Measurements from ENCODE around the gene ST3GAL4. TPM values are rescaled to one million over a fixed set of nuclear protein-coding genes. Genes with fewer than 3 reads are reported as not detected.

Gene ST3GAL4
- polyA plus RNA-seq, 1 donor = 20.4 TPM

- no CpG with 5 or more reads among the region's 15 CpGs for WGBS (ENCODE audit: insufficient coverage, low lambda C conversion rate)
- Histone ChIP-seq H3K4me1 (ENCODE audit: control insufficient read depth, insufficient read depth, low read length) (no peaks in the 10 kb centered on the region), H3K36me3 (ENCODE audit: control insufficient read depth, insufficient read depth, low read length) (peaks cover 28% of the 10 kb centered on the region), H3K27ac (ENCODE audit: low read length) (no peak overlapping the region), H3K27me3 (ENCODE audit: control insufficient read depth, insufficient read depth, low read length) (no peaks in the 10 kb centered on the region), H3K9me3 (ENCODE audit: control insufficient read depth, low read depth, low read length) (no peaks in the 10 kb centered on the region), H3K4me3 (ENCODE audit: low read length) (no peak overlapping the region)
- DNase-seq = no peak
Observed at GRCh38 chr11:126407682-126408288, 52.3 kb downstream of the ST3GAL4 start.

GRCh38 chr11:126408496-126408895 lies 53.0 kb downstream of the ST3GAL4 start:
- no CpG with 5 or more reads among the region's 12 CpGs for WGBS (ENCODE audit: insufficient coverage, low lambda C conversion rate)
- Histone ChIP-seq H3K36me3 (ENCODE audit: control insufficient read depth, insufficient read depth, low read length) (peaks cover 30% of the 10 kb centered on the region), H3K4me3 (ENCODE audit: low read length) (no peak overlapping the region), H3K9me3 (ENCODE audit: control insufficient read depth, low read depth, low read length) (no peaks in the 10 kb centered on the region), H3K4me1 (ENCODE audit: control insufficient read depth, insufficient read depth, low read length) (no peaks in the 10 kb centered on the region), H3K27ac (ENCODE audit: low read length) (no peak overlapping the region), H3K27me3 (ENCODE audit: control insufficient read depth, insufficient read depth, low read length) (no peaks in the 10 kb centered on the region)
- DNase-seq = no peak

GRCh38 chr11:126408901-126409619 lies 53.6 kb downstream of the ST3GAL4 start:
- DNase-seq = no peak
- WGBS (ENCODE audit: insufficient coverage, low lambda C conversion rate) = no CpG with 5 or more reads among the region's 12 CpGs
- no peak overlapping the region for H3K4me3 ChIP-seq (ENCODE audit: low read length)
- H3K9me3 ChIP-seq (ENCODE audit: control insufficient read depth, low read depth, low read length) = no peaks in the 10 kb centered on the region
- H3K27ac ChIP-seq (ENCODE audit: low read length) = no peak overlapping the region
- no peaks in the 10 kb centered on the region for H3K4me1 ChIP-seq (ENCODE audit: control insufficient read depth, insufficient read depth, low read length)
- H3K36me3 ChIP-seq (ENCODE audit: control insufficient read depth, insufficient read depth, low read length) = peaks cover 34% of the 10 kb centered on the region
- no peaks in the 10 kb centered on the region for H3K27me3 ChIP-seq (ENCODE audit: control insufficient read depth, insufficient read depth, low read length)

- Histone ChIP-seq H3K27ac (ENCODE audit: low read length) (no peak overlapping the region), H3K27me3 (ENCODE audit: control insufficient read depth, insufficient read depth, low read length) (no peaks in the 10 kb centered on the region), H3K9me3 (ENCODE audit: control insufficient read depth, low read depth, low read length) (no peaks in the 10 kb centered on the region), H3K4me1 (ENCODE audit: control insufficient read depth, insufficient read depth, low read length) (peaks cover under 1% of the 10 kb centered on the region), H3K36me3 (ENCODE audit: control insufficient read depth, insufficient read depth, low read length) (peaks cover 34% of the 10 kb centered on the region), H3K4me3 (ENCODE audit: low read length) (no peak overlapping the region)
- DNase-seq = no peak
- no CpG with 5 or more reads among the region's 3 CpGs for WGBS (ENCODE audit: insufficient coverage, low lambda C conversion rate)
Observed at GRCh38 chr11:126409620-126409985, 54.1 kb downstream of the ST3GAL4 start.

GRCh38 chr11:126410649-126411048 lies 55.2 kb downstream of the ST3GAL4 start:
- H3K4me1 ChIP-seq (ENCODE audit: control insufficient read depth, insufficient read depth, low read length) = peaks cover 8% of the 10 kb centered on the region
- peaks cover 34% of the 10 kb centered on the region for H3K36me3 ChIP-seq (ENCODE audit: control insufficient read depth, insufficient read depth, low read length)
- no peak for DNase-seq
- H3K9me3 ChIP-seq (ENCODE audit: control insufficient read depth, low read depth, low read length) = no peaks in the 10 kb centered on the region
- no peak overlapping the region for H3K27ac ChIP-seq (ENCODE audit: low read length)
- no peak overlapping the region for H3K4me3 ChIP-seq (ENCODE audit: low read length)
- no peaks in the 10 kb centered on the region for H3K27me3 ChIP-seq (ENCODE audit: control insufficient read depth, insufficient read depth, low read length)
- no CpG with 5 or more reads among the region's 6 CpGs for WGBS (ENCODE audit: insufficient coverage, low lambda C conversion rate)

GRCh38 chr11:126411971-126412381 lies 56.5 kb downstream of the ST3GAL4 start:
- H3K27ac ChIP-seq (ENCODE audit: low read length) = no peak overlapping the region
- no peaks in the 10 kb centered on the region for H3K27me3 ChIP-seq (ENCODE audit: control insufficient read depth, insufficient read depth, low read length)
- no peak for DNase-seq
- peaks cover 18% of the 10 kb centered on the region for H3K4me1 ChIP-seq (ENCODE audit: control insufficient read depth, insufficient read depth, low read length)
- H3K36me3 ChIP-seq (ENCODE audit: control insufficient read depth, insufficient read depth, low read length) = peaks cover 34% of the 10 kb centered on the region
- no peak overlapping the region for H3K4me3 ChIP-seq (ENCODE audit: low read length)
- 79% methylated on average over 2 of the region's 6 CpGs for WGBS (ENCODE audit: insufficient coverage, low lambda C conversion rate)
- H3K9me3 ChIP-seq (ENCODE audit: control insufficient read depth, low read depth, low read length) = no peaks in the 10 kb centered on the region

GRCh38 chr11:126413426-126413825 lies 57.9 kb downstream of the ST3GAL4 start:
- Histone ChIP-seq H3K27ac (ENCODE audit: low read length) (no peak overlapping the region), H3K9me3 (ENCODE audit: control insufficient read depth, low read depth, low read length) (no peaks in the 10 kb centered on the region), H3K4me1 (ENCODE audit: control insufficient read depth, insufficient read depth, low read length) (peaks cover 19% of the 10 kb centered on the region), H3K27me3 (ENCODE audit: control insufficient read depth, insufficient read depth, low read length) (no peaks in the 10 kb centered on the region), H3K36me3 (ENCODE audit: control insufficient read depth, insufficient read depth, low read length) (peaks cover 22% of the 10 kb centered on the region), H3K4me3 (ENCODE audit: low read length) (no peak overlapping the region)
- no CpG with 5 or more reads among the region's 11 CpGs for WGBS (ENCODE audit: insufficient coverage, low lambda C conversion rate)
- DNase-seq = no peak

- no CpG with 5 or more reads among the region's 9 CpGs for WGBS (ENCODE audit: insufficient coverage, low lambda C conversion rate)
- Histone ChIP-seq H3K4me1 (ENCODE audit: control insufficient read depth, insufficient read depth, low read length) (peaks cover 19% of the 10 kb centered on the region), H3K36me3 (ENCODE audit: control insufficient read depth, insufficient read depth, low read length) (peaks cover 19% of the 10 kb centered on the region), H3K27me3 (ENCODE audit: control insufficient read depth, insufficient read depth, low read length) (no peaks in the 10 kb centered on the region), H3K27ac (ENCODE audit: low read length) (no peak overlapping the region), H3K9me3 (ENCODE audit: control insufficient read depth, low read depth, low read length) (no peaks in the 10 kb centered on the region), H3K4me3 (ENCODE audit: low read length) (no peak overlapping the region)
- DNase-seq = no peak
Observed at GRCh38 chr11:126413843-126414405, 58.4 kb downstream of the ST3GAL4 start.

- no CpG with 5 or more reads among the region's 5 CpGs for WGBS (ENCODE audit: insufficient coverage, low lambda C conversion rate)
- Histone ChIP-seq H3K9me3 (ENCODE audit: control insufficient read depth, low read depth, low read length) (no peaks in the 10 kb centered on the region), H3K36me3 (ENCODE audit: control insufficient read depth, insufficient read depth, low read length) (peaks cover 13% of the 10 kb centered on the region), H3K27me3 (ENCODE audit: control insufficient read depth, insufficient read depth, low read length) (no peaks in the 10 kb centered on the region), H3K27ac (ENCODE audit: low read length) (peak overlapping the region; percentile 75), H3K4me3 (ENCODE audit: low read length) (no peak overlapping the region), H3K4me1 (ENCODE audit: control insufficient read depth, insufficient read depth, low read length) (peaks cover 19% of the 10 kb centered on the region)
- DNase-seq = no peak
Observed at GRCh38 chr11:126414615-126415014, 59.1 kb downstream of the ST3GAL4 start.

- Histone ChIP-seq H3K4me1 (ENCODE audit: control insufficient read depth, insufficient read depth, low read length) (peaks cover 19% of the 10 kb centered on the region), H3K27ac (ENCODE audit: low read length) (peak overlapping the region; percentile 75), H3K9me3 (ENCODE audit: control insufficient read depth, low read depth, low read length) (no peaks in the 10 kb centered on the region), H3K36me3 (ENCODE audit: control insufficient read depth, insufficient read depth, low read length) (peaks cover 13% of the 10 kb centered on the region), H3K27me3 (ENCODE audit: control insufficient read depth, insufficient read depth, low read length) (no peaks in the 10 kb centered on the region), H3K4me3 (ENCODE audit: low read length) (no peak overlapping the region)
- peak; percentile 58 to 62 for DNase-seq
- WGBS (ENCODE audit: insufficient coverage, low lambda C conversion rate) = 60% methylated on average over 2 of the region's 7 CpGs
Observed at GRCh38 chr11:126415128-126415527, 59.6 kb downstream of the ST3GAL4 start.

All from large intestine (tissue), 3 donors.